Neuronal stem cell (in vitro differentiated cells): ENCODE measurements around the gene RFT1.

Source experiments
- DNase-seq: peaks from one replicate; pipeline ENCODE4 v3.0.0-alpha.2; 2013; ENCODE audit warnings: low spot score
- H2AFZ ChIP-seq: one replicate; pipeline ENCODE4 v1.6.1; 2013; ENCODE audit warnings: mild to moderate bottlenecking, low read length, inconsistent platforms
- H2AK5ac ChIP-seq: 2 replicates; pipeline ENCODE4 v1.6.1; 2013; ENCODE audit warnings: low read depth, mild to moderate bottlenecking, inconsistent platforms, low read length, moderate library complexity, mixed read lengths
- H2BK120ac ChIP-seq: 2 replicates; pipeline ENCODE4 v1.6.1; 2013; ENCODE audit warnings: low read depth, mild to moderate bottlenecking, inconsistent platforms, low read length, moderate library complexity, mixed read lengths
- H2BK12ac ChIP-seq: one replicate; pipeline ENCODE4 v1.6.1; 2013; ENCODE audit warnings: low read length, inconsistent platforms
- H2BK15ac ChIP-seq: 2 replicates; pipeline ENCODE4 v1.6.1; 2013; ENCODE audit warnings: mild to moderate bottlenecking, low read length, inconsistent platforms, mixed read lengths
- H2BK5ac ChIP-seq: one replicate; pipeline ENCODE4 v1.6.1; 2013; ENCODE audit warnings: inconsistent platforms, mild to moderate bottlenecking, low read length, moderate library complexity
- H3K14ac ChIP-seq: one replicate; pipeline ENCODE4 v1.6.1; 2013; ENCODE audit warnings: low read length, inconsistent platforms
- H3K18ac ChIP-seq: 2 replicates; pipeline ENCODE4 v1.6.1; 2013; ENCODE audit warnings: low read length, inconsistent platforms
- H3K23ac ChIP-seq: 2 replicates; pipeline ENCODE4 v1.6.1; 2013; ENCODE audit warnings: low read depth, mild to moderate bottlenecking, mixed read lengths, low read length, inconsistent platforms; ENCODE audit not compliant: poor library complexity
- H3K27ac ChIP-seq: replicated peaks from 3 replicates; pipeline ENCODE4 v1.5.1; 2013; ENCODE audit warnings: low read length, inconsistent platforms
- H3K27me3 ChIP-seq, 3 experiments: 2 replicates each; pipeline ENCODE4 v1.6.1; 2013; ENCODE audit warnings: low read length in 3 of 3, mild to moderate bottlenecking in 2 of 3, inconsistent platforms in 1 of 3, low read depth in 1 of 3, mixed read lengths in 1 of 3, moderate library complexity in 1 of 3; ENCODE audit not compliant: control insufficient read depth in 3 of 3, insufficient read depth in 3 of 3
- H3K36me3 ChIP-seq, 2 donors: replicated peaks in 1 of 2; 2 replicates each; pipeline ENCODE4 v1.6.1; 2013; ENCODE audit warnings: low read length in 2 of 2; ENCODE audit not compliant: control insufficient read depth in 2 of 2, insufficient read depth in 2 of 2
- H3K4ac ChIP-seq: 2 replicates; pipeline ENCODE4 v1.6.1; 2013; ENCODE audit warnings: inconsistent platforms, mild to moderate bottlenecking, low read length, moderate library complexity
- H3K4me1 ChIP-seq, 2 donors: 1 replicate in 1 of 2; 2 replicates in 1 of 2; pipeline ENCODE4 v1.6.1; 2013; ENCODE audit warnings: low read length in 2 of 2, low read depth in 1 of 2; ENCODE audit not compliant: control insufficient read depth in 2 of 2, insufficient read depth in 1 of 2
- H3K4me2 ChIP-seq: one replicate; pipeline ENCODE4 v1.6.1; 2013; ENCODE audit warnings: mild to moderate bottlenecking, low read length, inconsistent platforms; ENCODE audit not compliant: insufficient read depth, poor library complexity, severe bottlenecking
- H3K4me3 ChIP-seq, 2 donors: 2 replicates each; pipeline ENCODE4 v1.5.1; 2013; ENCODE audit warnings: low read length in 2 of 2, mild to moderate bottlenecking in 2 of 2, inconsistent platforms in 1 of 2, moderate library complexity in 1 of 2
- H3K79me1 ChIP-seq: one replicate; pipeline ENCODE4 v1.6.1; 2013; ENCODE audit warnings: low read depth, mild to moderate bottlenecking, inconsistent platforms, low read length, moderate library complexity
- H3K9ac ChIP-seq: one replicate; pipeline ENCODE4 v1.6.1; 2013; ENCODE audit warnings: mild to moderate bottlenecking, low read depth, low read length, inconsistent platforms; ENCODE audit not compliant: poor library complexity
- H3K9me3 ChIP-seq, 2 donors: replicated peaks in 1 of 2; 2 replicates each; pipeline versions ENCODE3 to v1.6.1; 2013; ENCODE audit warnings: low read length in 2 of 2, mild to moderate bottlenecking in 2 of 2, inconsistent platforms in 1 of 2, low read depth in 1 of 2, mixed read lengths in 1 of 2, moderate library complexity in 1 of 2; ENCODE audit not compliant: control insufficient read depth in 2 of 2, insufficient read depth in 1 of 2
- H4K8ac ChIP-seq: one replicate; pipeline ENCODE4 v1.6.1; 2013; ENCODE audit warnings: low read depth, mild to moderate bottlenecking, inconsistent platforms, low read length, moderate library complexity
- H4K91ac ChIP-seq: one replicate; pipeline ENCODE4 v1.6.1; 2013; ENCODE audit warnings: low read length, low read depth, mild to moderate bottlenecking, inconsistent platforms; ENCODE audit not compliant: poor library complexity
- WGBS, 2 donors: extraction: QIAGEN DNeasy Blood & Tissue Kit; methylation state at CpG; one replicate each; pipeline ENCODE4 v1.1.7; 2013; ENCODE audit warnings: missing lambda C conversion rate in 2 of 2, mixed read lengths in 1 of 2; ENCODE audit not compliant: insufficient read length in 2 of 2, insufficient replicate concordance in 1 of 2; ENCODE audit errors: extremely low coverage in 2 of 2; 5-methylcytosine and 5-hydroxymethylcytosine counted together

The RFT1 gene

GRCh38 chr3:53140847-53141845 lies 10.9 kb upstream of the RFT1 start:
- H3K27me3 ChIP-seq = peaks cover 0 to 42% (median 0%) of the 10 kb centered on the region in 3 experiments
- H2BK120ac ChIP-seq = no peak overlapping the region
- no peak overlapping the region for H4K8ac ChIP-seq
- H3K14ac ChIP-seq = no peak overlapping the region
- no peak overlapping the region for H3K27ac ChIP-seq
- no peaks in the 10 kb centered on the region for H3K36me3 ChIP-seq
- H4K91ac ChIP-seq = no peak overlapping the region
- H3K23ac ChIP-seq = no peak overlapping the region
- H3K4me2 ChIP-seq = no peak overlapping the region
- no peak overlapping the region for H2AK5ac ChIP-seq
- H3K4ac ChIP-seq = no peak overlapping the region
- WGBS, 2 donors = no CpG with 5 or more reads among the region's 6 CpGs
- H3K4me1 ChIP-seq = peaks cover 0 to 2% of the 10 kb centered on the region in 2 donors
- no peak overlapping the region for H2BK15ac ChIP-seq
- no peak for DNase-seq
- H3K4me3 ChIP-seq = no peak overlapping the region
- no peak overlapping the region for H3K18ac ChIP-seq
- no peak overlapping the region for H2BK5ac ChIP-seq
- H3K9ac ChIP-seq = no peak overlapping the region
- H2BK12ac ChIP-seq = no peak overlapping the region
- H2AFZ ChIP-seq = no peak overlapping the region
- no peaks in the 10 kb centered on the region for H3K79me1 ChIP-seq
- H3K9me3 ChIP-seq = no peaks in the 10 kb centered on the region

GRCh38 chr3:53139906-53140846 lies 9.9 kb upstream of the RFT1 start:
- Histone ChIP-seq H2BK12ac (no peak overlapping the region), H3K4ac (no peak overlapping the region), H3K27ac (no peak overlapping the region), H3K18ac (no peak overlapping the region), H3K4me1 (peaks cover 0 to 1% of the 10 kb centered on the region in 2 donors), H2BK15ac (no peak overlapping the region), H3K14ac (no peak overlapping the region), H3K9ac (no peak overlapping the region), H3K36me3 (no peaks in the 10 kb centered on the region), H4K8ac (no peak overlapping the region), H3K9me3 (no peaks in the 10 kb centered on the region), H3K23ac (no peak overlapping the region), H4K91ac (no peak overlapping the region), H2AK5ac (no peak overlapping the region), H3K4me2 (no peak overlapping the region), H2AFZ (no peak overlapping the region), H3K79me1 (no peaks in the 10 kb centered on the region), H2BK120ac (no peak overlapping the region), H2BK5ac (no peak overlapping the region), H3K4me3 (peak overlapping the region in 1 of 2 donors; percentile 20), H3K27me3 (peaks cover 0 to 34% (median 0%) of the 10 kb centered on the region in 3 experiments)
- DNase-seq = no peak
- no CpG with 5 or more reads among the region's 6 CpGs for WGBS, 2 donors

- Histone ChIP-seq H3K4me3 (no peak overlapping the region), H3K4me1 (no peaks in the 10 kb centered on the region), H3K79me1 (no peaks in the 10 kb centered on the region), H3K18ac (no peak overlapping the region), H2BK15ac (no peak overlapping the region), H3K9me3 (no peaks in the 10 kb centered on the region), H2BK12ac (no peak overlapping the region), H2AFZ (no peak overlapping the region), H2BK120ac (no peak overlapping the region), H3K27ac (no peak overlapping the region), H2AK5ac (no peak overlapping the region), H3K23ac (no peak overlapping the region), H2BK5ac (no peak overlapping the region), H3K4me2 (no peak overlapping the region), H3K14ac (no peak overlapping the region), H3K27me3 (peaks cover 0 to 18% (median 0%) of the 10 kb centered on the region in 3 experiments), H3K36me3 (no peaks in the 10 kb centered on the region), H4K91ac (no peak overlapping the region), H4K8ac (no peak overlapping the region), H3K9ac (no peak overlapping the region), H3K4ac (no peak overlapping the region)
- no peak for DNase-seq
- WGBS, 2 donors = no CpG with 5 or more reads among the region's 4 CpGs
Measured at GRCh38 chr3:53137835-53138446, 7.7 kb upstream of the RFT1 start.
